HEK293T (cell line): Measurements from ENCODE around the gene ZNRD2.

Source experiments
- ELF4 ChIP-seq: fragments of 450-650 bp; IDR thresholded peaks from 2 replicates; pipeline ENCODE4 v1.6.1; 2017; ENCODE audit warnings: antibody characterized with exemption
- FOXK2 ChIP-seq: fragments of 450-650 bp; IDR thresholded peaks from 2 replicates; pipeline ENCODE4 v1.6.1; 2016; ENCODE audit warnings: mild to moderate bottlenecking
- HDGF ChIP-seq: fragments of 450-650 bp; IDR thresholded peaks from 2 replicates; pipeline ENCODE4 v1.6.1; 2017; ENCODE audit warnings: antibody characterized with exemption, borderline replicate concordance
- NFRKB ChIP-seq: fragments of 450-650 bp; IDR thresholded peaks from 2 replicates; pipeline ENCODE4 v1.6.1; 2016; ENCODE audit warnings: mild to moderate bottlenecking, moderate library complexity
- SUZ12 ChIP-seq: fragments of 450-650 bp; IDR thresholded peaks from 2 replicates; pipeline ENCODE4 v1.6.1; 2016; ENCODE audit warnings: mild to moderate bottlenecking
- ZNF384 ChIP-seq: fragments of 450-650 bp; IDR thresholded peaks from 2 replicates; pipeline ENCODE4 v1.6.1; 2016
- TF ChIP-seq, protein P1 (sequence below): fragments of 450-650 bp; IDR thresholded peaks from 2 replicates; pipeline ENCODE4 v1.6.1; 2016

- TF ChIP-seq ELF4, result no peak
- TF ChIP-seq HDGF, result no peak
- no peak for TF ChIP-seq FOXK2
- TF ChIP-seq NFRKB, result no peak
- no peak for TF ChIP-seq SUZ12
- TF ChIP-seq, protein P1, sequence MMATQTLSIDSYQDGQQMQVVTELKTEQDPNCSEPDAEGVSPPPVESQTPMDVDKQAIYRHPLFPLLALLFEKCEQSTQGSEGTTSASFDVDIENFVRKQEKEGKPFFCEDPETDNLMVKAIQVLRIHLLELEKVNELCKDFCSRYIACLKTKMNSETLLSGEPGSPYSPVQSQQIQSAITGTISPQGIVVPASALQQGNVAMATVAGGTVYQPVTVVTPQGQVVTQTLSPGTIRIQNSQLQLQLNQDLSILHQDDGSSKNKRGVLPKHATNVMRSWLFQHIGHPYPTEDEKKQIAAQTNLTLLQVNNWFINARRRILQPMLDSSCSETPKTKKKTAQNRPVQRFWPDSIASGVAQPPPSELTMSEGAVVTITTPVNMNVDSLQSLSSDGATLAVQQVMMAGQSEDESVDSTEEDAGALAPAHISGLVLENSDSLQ, result no peak
- no peak for TF ChIP-seq ZNF384
These were observed 31.1 kb upstream of the ZNRD2 start for GRCh38 chr11:65538915-65539743.
